GM21423 (cell line): ENCODE results near the gene CLEC12A.
"Not testable (repeated sequence)": the region's sequence is repeated elsewhere in the genome, so short reads cannot be mapped to it uniquely, and the experiment has no call there.

Experiments used
- ATAC-seq: cut with Tn5 transposase; IDR thresholded peaks from one replicate; pipeline ENCODE4 v1.9.1; 2021; ENCODE audit warnings: mild to moderate bottlenecking, moderate library complexity; ENCODE audit not compliant: unreplicated experiment

CLEC12A gene

DNA sequence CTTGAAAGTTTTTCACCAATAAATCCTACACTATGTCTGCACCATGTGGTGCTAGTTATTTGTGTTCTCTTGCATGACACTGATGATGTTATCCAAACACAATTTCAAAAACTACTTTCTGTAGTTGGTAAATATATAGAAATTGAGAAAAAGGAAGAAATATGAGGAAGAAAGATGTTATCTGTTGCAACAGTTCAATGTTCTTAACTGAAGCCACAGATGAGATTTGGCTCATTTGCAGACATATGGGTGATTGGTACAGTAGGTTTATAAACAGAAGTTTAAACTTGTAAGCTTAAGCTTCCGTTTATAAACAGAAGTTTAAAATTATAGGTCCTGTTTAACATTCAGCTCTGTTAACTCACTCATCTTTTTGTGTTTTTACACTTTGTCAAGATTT lies at the start of gene CLEC12A:
TSS of gene CLEC12A (plus strand) at position 229 of the 400 bp plus-strand sequence. CDS start 188 bp downstream, outside the sequence.
- no peak for ATAC-seq

DNA sequence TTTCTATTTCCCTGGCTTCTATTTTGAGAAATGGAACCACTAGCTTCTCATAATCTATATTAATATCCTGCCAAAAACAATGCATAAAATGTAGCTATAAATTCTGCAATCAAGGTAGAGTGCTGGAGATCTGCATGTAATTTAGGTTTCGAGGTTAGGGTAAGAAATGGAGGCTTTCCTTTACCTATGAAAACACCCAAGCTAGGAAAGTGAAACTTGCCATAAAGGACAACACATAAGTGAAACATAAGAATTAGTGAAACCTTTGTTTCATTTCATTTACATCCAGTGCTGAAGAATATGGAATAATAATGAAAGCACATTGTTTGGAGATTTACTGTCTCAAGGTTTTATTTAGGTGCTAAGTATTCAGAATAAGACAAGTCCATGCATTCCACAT lies 48.8 kb upstream of the CLEC12A start:
- no peak for ATAC-seq

DNA sequence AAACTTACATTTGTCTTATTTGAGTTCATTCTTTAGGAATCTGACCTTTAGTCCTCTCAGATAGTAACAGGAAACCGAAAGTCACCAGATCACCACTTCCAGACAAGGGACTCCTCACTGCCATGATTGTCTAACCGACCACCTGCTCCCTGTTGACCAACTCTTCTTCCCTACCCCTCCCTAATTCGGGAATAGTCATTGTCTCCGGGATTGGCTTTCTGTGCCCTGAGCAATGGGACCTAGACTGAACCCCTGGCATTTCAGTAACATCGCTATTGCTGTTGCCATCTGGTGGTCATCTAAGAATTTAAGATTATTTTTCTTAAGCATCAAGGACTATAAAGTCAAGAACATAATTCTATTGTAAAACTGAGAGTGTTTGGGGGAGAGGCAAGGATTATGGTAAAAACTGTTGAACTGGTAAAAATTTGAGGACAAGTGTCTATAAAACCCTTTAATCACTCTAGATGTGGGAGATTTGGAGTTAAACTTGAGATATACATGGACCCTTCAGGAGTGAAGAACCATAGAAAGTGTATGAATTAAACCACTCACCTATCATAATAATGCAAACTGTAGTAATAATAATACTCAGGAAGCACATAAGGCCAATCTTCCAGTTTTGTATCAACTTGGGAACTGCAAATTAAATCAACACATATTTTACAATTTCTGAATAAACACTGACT lies 45.4 kb upstream of the CLEC12A start:
- ATAC-seq = no peak

DNA sequence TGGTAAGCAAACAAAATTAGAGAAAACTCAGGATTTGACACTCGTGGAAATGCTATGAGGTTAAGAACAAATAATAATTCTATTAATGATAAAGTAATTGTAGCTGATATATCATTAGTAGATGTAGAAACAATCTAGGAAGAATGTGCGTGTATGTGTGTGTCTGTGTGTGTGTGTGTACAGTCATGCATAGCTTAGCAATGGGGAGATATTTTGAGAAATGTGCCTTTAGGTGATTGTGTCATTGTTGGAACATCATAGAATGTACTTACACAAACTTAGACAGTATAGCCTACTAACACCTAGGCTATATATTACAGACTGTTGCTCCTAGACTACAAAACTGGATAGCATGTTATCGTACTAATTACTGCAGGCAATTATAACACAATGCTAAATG lies 44.3 kb upstream of the CLEC12A start:
- no peak for ATAC-seq

DNA sequence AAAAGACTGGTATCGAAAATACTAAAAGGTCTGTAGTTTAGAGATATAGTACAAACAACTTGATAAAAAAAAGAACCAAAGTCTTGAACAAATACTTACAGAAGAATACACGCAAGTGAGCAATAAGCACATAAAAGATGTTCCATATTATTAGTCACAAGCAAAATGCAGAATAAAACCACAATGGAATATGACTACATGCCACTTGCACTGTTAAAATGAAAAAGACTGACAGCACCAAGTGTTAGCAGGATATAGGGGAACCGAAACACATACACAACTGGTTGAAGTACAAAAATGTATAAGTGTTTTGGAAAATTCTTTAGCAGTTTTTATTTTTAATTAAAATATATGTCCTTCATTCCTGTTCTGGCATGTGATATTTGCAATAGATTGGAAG lies 42.6 kb upstream of the CLEC12A start:
- ATAC-seq = no peak

DNA sequence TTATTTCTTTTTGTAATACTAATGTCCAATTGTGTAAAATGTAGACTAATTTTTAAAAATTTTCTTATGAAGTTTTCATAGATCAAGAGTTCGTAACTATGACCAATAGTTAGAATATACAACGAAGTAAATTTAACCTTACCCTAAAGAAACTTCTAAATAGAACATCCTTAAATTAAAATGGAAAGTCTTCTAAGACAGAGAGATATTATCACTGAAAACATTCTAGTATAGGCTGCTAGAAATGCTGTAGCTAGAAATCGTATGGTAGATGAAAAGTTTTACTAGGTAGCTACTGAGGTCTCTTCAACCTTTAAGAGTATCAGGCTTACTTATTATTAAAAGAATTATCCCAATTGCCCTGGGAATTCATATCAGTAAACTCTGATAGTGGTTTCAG lies 40.0 kb upstream of the CLEC12A start:
- no peak for ATAC-seq

DNA sequence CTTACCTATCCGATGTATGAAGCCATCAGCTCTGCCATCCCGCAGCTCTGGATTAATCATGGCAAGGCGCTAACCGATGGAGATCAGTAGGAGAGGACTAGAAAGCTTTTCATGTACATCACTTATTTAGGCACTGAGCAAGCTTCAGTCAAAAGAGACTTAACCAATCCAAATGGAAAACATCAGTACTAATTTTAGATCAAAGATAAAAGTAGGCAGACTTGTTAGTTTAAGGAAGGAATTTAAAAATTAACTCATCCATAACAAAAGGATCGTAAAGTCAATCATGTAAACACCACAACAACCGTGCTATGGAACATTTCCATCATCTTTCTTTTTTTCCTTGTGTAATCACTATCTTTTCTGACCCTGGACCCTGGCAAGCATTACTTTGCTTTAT lies 38.9 kb upstream of the CLEC12A start, which contains the start of gene CLEC2A:
TSS of gene CLEC2A (minus strand) at position 101 of the 400 bp plus-strand sequence. CDS start at position 60, 41 bp downstream.
- no peak for ATAC-seq

DNA sequence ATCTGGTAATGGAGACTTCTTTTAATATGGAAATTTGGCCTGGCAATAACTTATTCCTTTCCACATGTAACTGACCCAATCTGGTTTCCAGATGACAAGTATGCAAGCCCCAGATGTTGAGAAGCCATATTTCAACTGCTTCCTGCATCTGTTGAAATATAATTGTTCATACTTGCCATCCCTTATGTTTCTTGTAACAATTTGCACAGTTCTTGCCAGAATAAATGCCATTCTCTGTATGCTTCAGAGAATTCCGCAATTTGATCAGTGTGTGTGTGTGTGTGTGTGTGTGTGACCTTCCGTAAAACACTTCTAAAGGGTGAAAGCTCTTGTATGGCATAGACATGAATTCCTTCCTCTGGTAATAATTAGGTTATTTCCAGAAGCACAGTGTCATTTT lies 37.3 kb upstream of the CLEC12A start:
- no peak for ATAC-seq

DNA sequence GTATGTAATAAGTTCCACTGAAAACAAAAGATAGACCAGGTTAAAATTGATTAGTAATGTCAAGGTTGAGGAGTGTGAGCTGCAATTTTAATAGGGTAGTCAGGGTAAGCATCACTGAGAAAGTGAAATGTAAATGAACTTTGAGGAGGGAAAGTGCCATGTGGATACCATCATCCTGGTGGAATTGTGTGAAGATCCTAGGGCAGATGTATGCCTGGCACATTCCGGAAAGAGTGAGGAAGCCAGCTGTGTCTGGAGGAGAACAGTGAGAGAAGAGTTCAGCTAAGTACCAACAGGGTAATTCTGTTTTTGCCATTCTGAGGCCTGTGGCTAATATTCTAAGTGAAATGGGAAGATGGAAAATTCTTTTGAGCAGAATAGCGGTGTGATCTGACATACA lies 36.2 kb upstream of the CLEC12A start:
- no peak for ATAC-seq

DNA sequence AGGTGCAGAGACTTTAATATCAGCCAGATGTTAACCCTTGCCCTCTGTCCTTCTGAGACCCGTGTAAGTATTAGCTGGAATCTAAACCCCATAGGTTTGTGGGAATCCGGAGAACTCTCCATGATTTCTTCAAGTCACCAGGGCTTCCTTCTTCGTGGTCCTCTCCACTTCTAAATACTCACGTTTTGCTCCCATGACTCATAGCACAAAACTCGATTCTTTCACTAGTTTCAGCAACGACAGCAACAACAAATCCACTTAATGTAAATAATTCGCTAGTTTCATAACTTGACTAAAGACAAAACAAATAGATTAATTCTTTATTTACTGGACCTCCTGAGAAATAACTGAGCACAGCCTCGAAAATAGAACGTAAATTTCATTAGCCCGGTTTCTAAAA lies 34.6 kb upstream of the CLEC12A start:
- no peak for ATAC-seq

DNA sequence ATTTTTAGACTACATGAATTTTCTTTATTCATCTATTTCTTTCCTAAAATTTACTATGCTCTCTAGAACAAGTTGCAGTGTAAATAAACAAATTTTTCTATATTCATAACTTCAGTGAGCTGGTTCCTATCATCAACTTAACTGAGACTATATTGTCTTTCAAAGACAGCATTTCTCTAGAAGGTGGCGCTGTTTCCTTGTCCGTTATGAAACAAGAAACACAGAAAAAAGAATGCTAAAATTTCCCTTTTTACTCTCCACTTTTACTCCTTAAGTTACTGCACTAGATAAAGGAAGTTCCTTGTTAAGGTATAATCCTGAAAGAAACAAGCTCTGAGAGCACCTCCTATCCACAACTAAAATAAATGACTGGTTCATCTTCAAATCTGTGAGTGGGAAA lies 30.8 kb upstream of the CLEC12A start:
- no peak for ATAC-seq

DNA sequence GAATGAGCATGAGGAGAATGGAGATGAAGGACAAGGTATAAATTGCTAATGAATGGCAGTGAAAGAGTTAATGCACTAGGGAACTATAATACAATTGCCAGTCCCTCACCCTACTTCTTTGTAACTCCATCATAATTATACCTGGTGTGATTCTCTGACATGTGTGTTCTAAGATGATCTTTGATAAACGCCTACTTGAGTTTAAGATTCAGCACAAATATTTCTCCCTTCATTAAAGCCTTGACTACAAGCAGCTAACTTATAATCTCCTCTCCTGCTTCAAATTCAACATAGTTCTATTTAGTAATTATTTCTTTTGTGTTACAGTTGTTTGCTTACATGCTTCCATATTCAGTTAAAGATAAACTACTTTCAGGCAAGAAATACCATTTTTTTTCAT lies 29.4 kb upstream of the CLEC12A start:
- no peak for ATAC-seq

DNA sequence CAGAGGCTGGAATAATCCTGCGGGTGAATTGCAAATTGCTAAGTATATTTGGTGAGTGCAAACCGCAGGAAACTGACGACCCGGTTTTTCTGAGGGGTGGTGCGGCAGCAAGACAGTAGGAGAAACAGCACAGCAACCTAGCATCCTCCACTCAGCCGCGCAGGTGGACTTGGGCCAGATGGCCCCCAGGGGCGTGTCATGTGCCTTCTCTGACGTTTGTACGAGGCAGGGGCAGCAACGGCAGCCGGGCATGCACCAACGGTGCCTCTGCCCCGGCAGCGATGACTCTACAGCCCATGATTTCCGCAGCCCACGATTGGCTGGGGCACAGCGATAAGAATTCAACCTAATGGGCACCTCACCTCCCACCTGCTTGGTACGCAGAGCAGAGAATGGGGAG lies 28.0 kb upstream of the CLEC12A start:
- ATAC-seq = peak; percentile 93

DNA sequence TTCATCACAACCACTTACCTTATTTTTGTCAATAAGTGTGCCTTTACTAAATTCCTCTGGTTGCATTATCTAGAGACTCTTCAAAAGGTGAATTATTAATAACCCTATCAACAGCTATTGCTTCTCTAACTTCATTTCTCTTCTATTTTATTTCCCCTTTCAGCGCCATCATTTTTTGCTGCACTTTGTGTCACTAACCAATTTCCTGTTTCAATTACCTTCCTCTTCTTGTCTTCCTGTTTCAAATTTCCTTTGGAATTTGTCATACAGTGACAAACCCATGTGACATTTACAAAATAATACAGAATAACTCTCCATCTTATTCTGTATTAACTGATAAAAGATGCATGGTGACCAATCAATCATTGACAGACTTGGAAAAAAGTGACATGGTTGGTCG lies 26.8 kb upstream of the CLEC12A start:
- ATAC-seq = no peak

DNA sequence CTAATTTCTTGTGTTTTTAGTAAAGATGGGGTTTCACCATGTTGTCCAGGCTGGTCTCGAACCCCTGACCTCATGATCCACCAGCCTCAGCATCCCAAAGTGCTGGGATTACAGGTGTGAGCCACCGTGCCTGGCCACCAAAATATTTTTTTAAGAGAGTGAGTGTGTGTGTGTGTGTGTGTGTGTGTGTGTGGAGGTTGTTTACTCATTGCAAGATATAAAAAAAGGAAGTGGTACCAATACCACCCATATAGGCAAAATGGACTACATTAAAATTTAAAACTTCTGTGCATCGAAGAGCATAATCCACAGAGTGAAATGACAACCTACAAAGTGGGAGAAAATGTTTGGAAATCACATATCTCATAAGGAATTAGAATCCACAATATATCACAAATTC lies 23.5 kb upstream of the CLEC12A start:
- ATAC-seq = no peak

DNA sequence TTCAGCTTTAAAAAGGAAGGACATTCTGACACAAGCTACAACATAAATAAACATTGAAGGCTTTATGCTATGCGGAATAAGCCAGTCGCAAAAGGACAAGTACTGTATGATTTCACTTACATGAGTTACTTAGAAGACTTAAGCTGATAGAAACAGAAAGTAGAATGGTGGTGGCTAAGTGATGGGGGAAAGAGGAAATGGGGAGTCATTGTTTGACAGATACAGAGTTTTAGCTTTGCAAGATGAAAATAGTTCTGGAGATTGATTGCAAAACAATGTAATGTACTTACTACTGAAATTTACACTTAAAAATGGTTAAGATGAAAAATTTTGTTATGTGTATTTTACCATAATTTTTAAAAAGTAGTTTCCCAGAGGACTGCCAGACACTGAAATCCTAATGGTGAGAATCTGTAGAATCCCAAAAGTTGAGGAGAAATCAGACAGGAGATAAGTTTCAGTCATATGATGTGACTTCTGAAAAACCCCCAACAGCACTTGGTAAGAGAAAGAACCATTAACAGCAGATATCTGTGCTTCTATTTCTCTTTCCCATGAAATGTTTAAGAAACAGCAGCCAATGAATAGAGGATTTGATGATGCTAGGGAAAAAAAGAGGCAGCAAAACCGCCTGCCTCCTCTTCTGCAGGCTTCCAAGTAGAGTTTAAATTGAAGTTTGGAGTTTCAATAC lies 22.5 kb upstream of the CLEC12A start:
- ATAC-seq = peak; percentile 91

DNA sequence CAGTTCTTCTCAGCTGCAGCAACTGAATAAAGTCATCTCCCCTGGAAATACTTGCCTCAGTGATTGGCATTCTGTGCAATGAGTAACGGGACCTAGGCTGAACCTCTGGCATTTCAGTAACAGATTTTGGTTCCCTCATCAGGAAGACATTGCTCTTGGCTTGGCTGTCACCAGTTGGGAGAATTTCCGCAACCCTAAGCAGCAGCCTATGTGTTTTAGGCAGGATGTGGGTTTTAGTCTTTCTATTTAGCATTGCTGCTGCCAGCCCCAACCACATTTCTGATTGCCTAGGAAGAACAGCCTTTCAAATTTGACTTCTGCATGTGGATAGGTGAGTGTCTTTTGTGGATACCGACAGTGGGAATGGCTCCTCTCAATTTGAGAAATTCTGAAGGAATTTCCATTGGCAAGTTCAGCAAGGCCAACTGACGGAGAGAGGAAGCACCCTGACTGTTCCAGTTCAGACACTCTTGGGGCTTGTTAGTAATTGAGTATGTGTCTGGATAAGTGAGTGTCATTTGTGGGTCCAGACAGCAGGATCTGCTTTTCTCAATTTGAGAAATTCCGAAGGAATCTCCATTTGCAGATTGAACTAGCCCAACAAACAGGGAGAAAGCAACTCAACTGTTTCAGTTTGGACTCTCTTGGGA lies 20.1 kb upstream of the CLEC12A start:
- ATAC-seq = no peak

DNA sequence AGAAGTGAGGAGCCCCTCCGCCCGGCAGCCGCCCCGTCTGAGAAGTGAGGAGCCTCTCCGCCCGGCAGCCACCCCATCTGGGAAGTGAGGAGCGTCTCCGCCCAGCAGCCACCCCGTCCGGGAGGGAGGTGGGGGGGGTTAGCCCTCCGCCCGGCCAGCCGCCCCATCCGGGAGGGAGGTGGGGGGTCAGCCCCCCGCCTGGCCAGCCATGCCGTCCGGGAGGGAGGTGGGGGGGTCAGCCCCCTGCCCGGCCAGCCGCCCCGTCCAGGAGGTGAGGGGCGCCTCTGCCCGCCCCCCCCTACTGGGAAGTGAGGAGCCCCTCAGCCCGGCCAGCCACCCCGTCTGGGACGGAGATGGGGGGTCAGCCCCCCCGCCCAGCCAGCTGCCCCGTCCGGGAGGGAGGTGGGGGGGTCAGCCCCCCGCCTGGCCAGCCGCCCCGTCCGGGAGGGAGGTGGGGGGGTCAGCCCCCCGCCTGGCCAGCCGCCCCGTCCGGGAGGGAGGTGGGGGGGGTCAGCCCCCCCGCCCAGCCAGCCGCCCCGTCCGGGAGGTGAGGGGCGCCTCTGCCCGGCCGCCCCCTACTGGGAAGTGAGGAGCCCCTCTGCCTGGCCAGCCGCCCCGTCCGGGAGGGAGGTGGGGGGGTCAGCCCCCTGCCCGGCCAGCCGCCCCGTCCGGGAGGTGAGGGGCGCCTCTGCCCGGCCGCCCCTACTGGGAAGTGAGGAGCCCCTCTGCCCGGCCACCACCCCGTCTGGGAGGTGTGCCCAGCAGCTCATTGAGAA lies 18.1 kb upstream of the CLEC12A start:
- ATAC-seq = not testable (repeated sequence)

DNA sequence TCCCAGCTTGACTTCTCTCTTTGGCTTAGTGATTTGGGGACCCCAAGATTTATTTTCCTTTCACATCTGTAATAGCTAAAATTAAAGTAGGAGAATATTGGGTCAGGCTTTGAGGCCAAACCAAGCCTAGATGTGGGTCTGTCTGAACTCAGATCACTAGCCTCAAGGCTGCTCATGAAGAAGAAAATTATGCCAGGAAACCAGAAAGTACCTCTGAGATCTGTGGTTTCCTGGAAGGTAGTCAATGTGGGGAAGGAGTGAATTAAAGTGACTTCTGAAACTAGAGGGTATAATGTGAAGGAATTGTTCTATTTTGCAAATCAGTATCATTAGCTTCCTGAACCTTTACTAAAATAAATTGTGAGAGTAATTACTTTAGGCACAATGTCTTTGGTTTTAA lies 13.4 kb upstream of the CLEC12A start:
- no peak for ATAC-seq

DNA sequence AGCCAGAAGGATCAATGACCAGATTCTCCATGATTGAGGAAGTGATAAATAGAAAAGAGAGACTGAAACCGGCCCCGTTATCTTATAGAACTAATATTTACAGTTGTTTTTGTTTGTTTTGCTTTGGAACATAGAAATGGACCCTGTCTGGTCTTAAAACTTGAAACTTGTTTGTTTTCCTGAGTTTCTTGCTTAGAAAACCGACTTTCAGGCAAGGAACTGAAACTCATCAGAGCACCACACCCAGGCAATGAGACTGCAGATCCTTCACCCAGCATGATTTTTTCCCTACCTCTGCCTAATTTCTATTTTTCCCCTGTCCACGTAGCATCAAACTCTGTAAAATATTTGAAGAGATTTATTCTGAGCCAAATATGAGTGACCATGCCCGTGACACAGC lies 10.6 kb upstream of the CLEC12A start:
- ATAC-seq = peak; percentile 19

DNA sequence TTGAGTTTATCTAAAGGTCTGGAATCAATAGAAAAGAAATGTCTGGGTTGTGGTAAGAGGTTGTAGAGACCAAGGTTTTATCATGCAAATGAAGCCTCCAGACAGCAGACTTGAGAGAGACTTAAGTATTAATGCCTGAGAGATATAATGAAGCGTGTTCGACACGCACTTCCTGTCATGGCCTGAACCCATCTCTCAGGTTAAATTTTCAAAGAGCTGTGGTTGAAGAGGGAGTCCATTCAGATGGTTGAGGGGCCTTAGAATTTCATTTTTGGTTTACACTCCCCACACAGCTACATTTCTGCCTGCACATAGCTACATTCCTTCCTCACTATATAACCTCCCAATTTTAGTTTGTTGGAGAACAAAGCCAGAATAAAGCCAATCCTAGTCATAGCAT lies 10.1 kb upstream of the CLEC12A start:
- peak; percentile 91 for ATAC-seq
